ENCODE results near the gene ITPR1. TPM values are rescaled to one million over a fixed set of nuclear protein-coding genes. Genes with fewer than 3 reads are reported as not detected.

ITPR1 gene
- total RNA-seq, 2 donors from 2014 or later, result 5.9 TPM

DNA sequence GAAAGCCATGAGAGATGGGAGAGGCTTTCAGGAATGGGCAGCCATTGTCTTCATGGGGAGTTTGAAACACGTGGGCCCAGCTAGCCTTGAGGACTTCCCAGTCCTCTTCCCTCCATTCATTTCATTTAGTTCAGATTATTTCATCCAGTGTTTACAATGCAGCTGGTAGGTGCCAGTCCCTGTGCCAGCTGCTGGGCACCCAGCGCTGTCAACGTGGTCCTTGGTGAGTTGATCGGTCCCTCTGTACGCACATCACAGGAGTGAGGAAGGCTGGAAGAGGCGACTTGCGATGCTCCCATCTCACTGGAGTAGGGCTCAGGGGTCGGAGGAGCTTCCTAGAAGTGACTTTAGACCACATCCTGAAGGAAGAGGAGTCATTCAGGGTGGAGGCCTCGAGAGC lies 279.7 kb downstream of the ITPR1 start:
- no peak overlapping the region for H3K27ac Mint-ChIP-seq
- Histone ChIP-seq H3K4me3 (ENCODE audit: low read length) (no peak overlapping the region), H3K27me3 (ENCODE audit: control insufficient read depth, insufficient read depth, low read length, poor library complexity, severe bottlenecking) (no peaks in the 10 kb centered on the region), H3K9ac (ENCODE audit: extremely low read depth, low read length, poor library complexity, severe bottlenecking) (no peak overlapping the region), H3K4me1 (ENCODE audit: control insufficient read depth, insufficient read depth, low read length) (no peaks in the 10 kb centered on the region), H3K36me3 (ENCODE audit: control insufficient read depth, insufficient read depth, low read length) (no peaks in the 10 kb centered on the region), H3K9me3 (ENCODE audit: control insufficient read depth, low read length) (no peaks in the 10 kb centered on the region), H3K27ac (ENCODE audit: low read depth, low read length) (no peak overlapping the region)
- no peaks in the 10 kb centered on the region for H3K27me3 Mint-ChIP-seq (ENCODE audit: insufficient read depth)
- TF ChIP-seq, protein P1, sequence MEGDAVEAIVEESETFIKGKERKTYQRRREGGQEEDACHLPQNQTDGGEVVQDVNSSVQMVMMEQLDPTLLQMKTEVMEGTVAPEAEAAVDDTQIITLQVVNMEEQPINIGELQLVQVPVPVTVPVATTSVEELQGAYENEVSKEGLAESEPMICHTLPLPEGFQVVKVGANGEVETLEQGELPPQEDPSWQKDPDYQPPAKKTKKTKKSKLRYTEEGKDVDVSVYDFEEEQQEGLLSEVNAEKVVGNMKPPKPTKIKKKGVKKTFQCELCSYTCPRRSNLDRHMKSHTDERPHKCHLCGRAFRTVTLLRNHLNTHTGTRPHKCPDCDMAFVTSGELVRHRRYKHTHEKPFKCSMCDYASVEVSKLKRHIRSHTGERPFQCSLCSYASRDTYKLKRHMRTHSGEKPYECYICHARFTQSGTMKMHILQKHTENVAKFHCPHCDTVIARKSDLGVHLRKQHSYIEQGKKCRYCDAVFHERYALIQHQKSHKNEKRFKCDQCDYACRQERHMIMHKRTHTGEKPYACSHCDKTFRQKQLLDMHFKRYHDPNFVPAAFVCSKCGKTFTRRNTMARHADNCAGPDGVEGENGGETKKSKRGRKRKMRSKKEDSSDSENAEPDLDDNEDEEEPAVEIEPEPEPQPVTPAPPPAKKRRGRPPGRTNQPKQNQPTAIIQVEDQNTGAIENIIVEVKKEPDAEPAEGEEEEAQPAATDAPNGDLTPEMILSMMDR (conservative IDR thresholded peaks at IDR 0.05), result no peak
- H3K4me3 Mint-ChIP-seq, result no peak overlapping the region
- 92% methylated on average over 6 to 9 of the region's 9 CpGs for WGBS, 2 experiments (ENCODE audit: insufficient coverage in 1 of 2, insufficient read length in 1 of 2)
- no peaks in the 10 kb centered on the region for H3K36me3 Mint-ChIP-seq (ENCODE audit: low read depth)
- H3K9me3 Mint-ChIP-seq, result no peaks in the 10 kb centered on the region
- no peak for DNase-seq
- no peaks in the 10 kb centered on the region for H3K4me1 Mint-ChIP-seq

DNA sequence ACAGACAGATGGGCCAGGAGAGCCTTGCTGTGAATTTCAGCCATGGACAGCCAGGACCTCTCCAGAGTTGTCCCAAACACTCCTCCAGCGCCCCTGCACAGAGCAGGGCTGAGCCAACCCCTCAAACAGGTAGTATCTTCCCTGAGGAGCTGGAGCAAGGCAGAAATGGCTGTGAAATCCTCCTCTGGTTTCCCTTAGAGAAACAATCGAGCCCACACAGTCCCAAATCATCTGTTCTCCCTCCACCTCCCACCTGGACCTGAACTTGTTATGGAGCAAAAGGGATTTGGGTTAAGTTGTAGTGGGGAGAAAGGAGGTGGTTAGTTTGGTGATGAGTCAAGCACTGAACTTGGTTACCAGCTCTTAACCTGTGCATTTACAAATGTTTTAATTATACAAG lies 280.4 kb downstream of the ITPR1 start:
- Histone ChIP-seq H3K4me3 (ENCODE audit: low read length) (no peak overlapping the region), H3K36me3 (ENCODE audit: control insufficient read depth, insufficient read depth, low read length) (no peaks in the 10 kb centered on the region), H3K4me1 (ENCODE audit: control insufficient read depth, insufficient read depth, low read length) (no peaks in the 10 kb centered on the region), H3K9ac (ENCODE audit: extremely low read depth, low read length, poor library complexity, severe bottlenecking) (no peak overlapping the region), H3K27ac (ENCODE audit: low read depth, low read length) (no peak overlapping the region), H3K27me3 (ENCODE audit: control insufficient read depth, insufficient read depth, low read length, poor library complexity, severe bottlenecking) (no peaks in the 10 kb centered on the region), H3K9me3 (ENCODE audit: control insufficient read depth, low read length) (no peaks in the 10 kb centered on the region)
- H3K9me3 Mint-ChIP-seq, result no peaks in the 10 kb centered on the region
- no peaks in the 10 kb centered on the region for H3K4me1 Mint-ChIP-seq
- H3K36me3 Mint-ChIP-seq (ENCODE audit: low read depth), result no peaks in the 10 kb centered on the region
- TF ChIP-seq, protein P1 (conservative IDR thresholded peaks at IDR 0.05), result no peak
- no peak overlapping the region for H3K4me3 Mint-ChIP-seq
- WGBS, 2 experiments (ENCODE audit: insufficient coverage in 1 of 2, insufficient read length in 1 of 2), result 89% methylated on average over 1 of the region's 2 CpGs; no CpG with 5 or more reads in 1 of the 2 experiments
- H3K27me3 Mint-ChIP-seq (ENCODE audit: insufficient read depth), result no peaks in the 10 kb centered on the region
- H3K27ac Mint-ChIP-seq, result no peak overlapping the region
- DNase-seq, result no peak

- no peak for DNase-seq
- no peak overlapping the region for H3K4me3 ChIP-seq (ENCODE audit: low read length)
- no peaks in the 10 kb centered on the region for H3K4me1 ChIP-seq (ENCODE audit: control insufficient read depth, insufficient read depth, low read length)
- Mint-ChIP-seq H3K4me3 (no peak overlapping the region), H3K36me3 (ENCODE audit: low read depth) (no peaks in the 10 kb centered on the region), H3K27me3 (ENCODE audit: insufficient read depth) (no peaks in the 10 kb centered on the region), H3K27ac (no peak overlapping the region), H3K4me1 (no peaks in the 10 kb centered on the region), H3K9me3 (no peaks in the 10 kb centered on the region)
- H3K36me3 ChIP-seq (ENCODE audit: control insufficient read depth, insufficient read depth, low read length), result no peaks in the 10 kb centered on the region
- WGBS, 2 experiments (ENCODE audit: insufficient coverage in 1 of 2, insufficient read length in 1 of 2), result 90% methylated on average over 3 of the region's 3 CpGs; no CpG with 5 or more reads in 1 of the 2 experiments
- H3K9ac ChIP-seq (ENCODE audit: extremely low read depth, low read length, poor library complexity, severe bottlenecking), result no peak overlapping the region
- H3K27ac ChIP-seq (ENCODE audit: low read depth, low read length), result no peak overlapping the region
- no peaks in the 10 kb centered on the region for H3K9me3 ChIP-seq (ENCODE audit: control insufficient read depth, low read length)
- TF ChIP-seq, protein P1 (conservative IDR thresholded peaks at IDR 0.05), result no peak
- no peaks in the 10 kb centered on the region for H3K27me3 ChIP-seq (ENCODE audit: control insufficient read depth, insufficient read depth, low read length, poor library complexity, severe bottlenecking)
These were observed 281.4 kb downstream of the ITPR1 start for GRCh38 chr3:4774531-4774930.
